PC-3 (cell line): ENCODE measurements around the gene C1orf116. TPM values are rescaled to one million over a fixed set of nuclear protein-coding genes. Genes with fewer than 3 reads are reported as not detected.

Experiments
- ATAC-seq: fragments of 200-7000 bp; cut with Tn5 transposase; 2 replicates; pipeline ENCODE4 v1.9.1; 2020; ENCODE audit warnings: mild to moderate bottlenecking, moderate library complexity
- BruUV-seq: library from RNA; stranded (reverse); fragments of 400-500 nt; replicated peaks from 2 replicates; lab custom pipeline; 2021; lab: Mats Ljungman, UMichigan
- CTCF ChIA-PET: fragments of 300-600 bp; sonication (Branson Sonifier 250); formaldehyde crosslinking; loops from one replicate; lab custom pipeline; 2022; ENCODE audit warnings: antibody characterized with exemption; lab: Charles Lee
- POLR2A ChIA-PET: fragments of 300-600 bp; sonication (Branson Sonifier 250); formaldehyde crosslinking; loops from one replicate; lab custom pipeline; 2022; ENCODE audit warnings: antibody characterized with exemption; ENCODE audit not compliant: unreplicated experiment; lab: Charles Lee
- DNase-seq: peaks from one replicate; pipeline ENCODE4 v3.0.0-alpha.2; 2015
- H2AFZ ChIP-seq: fragments of 300-600 bp; sonication (generic); 2 replicates; pipeline ENCODE4 v1.6.0; 2016; ENCODE audit warnings: antibody characterized with exemption, low read length
- H3F3A ChIP-seq: fragments of 300-600 bp; sonication (generic); one replicate; pipeline ENCODE4 v1.6.0; 2017; ENCODE audit warnings: antibody characterized with exemption, low read length, control low read depth, mild to moderate bottlenecking; ENCODE audit not compliant: unreplicated experiment
- H3K27ac ChIP-seq: fragments of 300-600 bp; sonication (generic); 2 replicates; pipeline ENCODE4 v1.5.1; 2016; ENCODE audit warnings: mild to moderate bottlenecking, low read length
- H3K27me3 ChIP-seq: fragments of 300-600 bp; sonication (generic); 2 replicates; pipeline ENCODE4 v1.6.1; 2016; ENCODE audit warnings: low read length, mixed read lengths
- H3K36me3 ChIP-seq: fragments of 300-600 bp; sonication (generic); 2 replicates; pipeline ENCODE4 v1.6.1; 2016; ENCODE audit warnings: low read depth, mixed run types, low read length, mixed read lengths
- H3K4me1 ChIP-seq: fragments of 300-600 bp; sonication (generic); 2 replicates; pipeline ENCODE4 v1.5.1; 2016; ENCODE audit warnings: low read length; ENCODE audit not compliant: insufficient read depth
- H3K4me2 ChIP-seq: fragments of 300-600 bp; sonication (generic); 2 replicates; pipeline ENCODE4 v1.6.0; 2016; ENCODE audit warnings: low read length
- H3K4me3 ChIP-seq: fragments of 300-600 bp; sonication (generic); 2 replicates; pipeline ENCODE4 v1.5.1; 2016; ENCODE audit warnings: mild to moderate bottlenecking, low read length, mixed read lengths
- H3K79me2 ChIP-seq: fragments of 300-600 bp; sonication (generic); 2 replicates; pipeline ENCODE4 v1.6.1; 2017; ENCODE audit warnings: low read length, mixed read lengths
- H3K9ac ChIP-seq: fragments of 300-600 bp; sonication (generic); 2 replicates; pipeline ENCODE4 v1.6.0; 2016; ENCODE audit warnings: mild to moderate bottlenecking, low read length
- H3K9me2 ChIP-seq: fragments of 300-600 bp; sonication (generic); replicated peaks from 2 replicates; pipeline ENCODE4 v1.6.1; 2016; ENCODE audit warnings: mixed run types, low read length, mixed read lengths
- H3K9me3 ChIP-seq: fragments of 300-600 bp; sonication (generic); 2 replicates; pipeline ENCODE4 v1.6.1; 2016; ENCODE audit warnings: low read length, mixed read lengths
- H4K20me1 ChIP-seq: fragments of 300-600 bp; sonication (generic); 2 replicates; pipeline ENCODE4 v1.6.1; 2016; ENCODE audit warnings: low read length, mixed read lengths
- CTCF ChIP-seq: fragments of 300-600 bp; sonication (generic); conservative IDR thresholded peaks from 2 replicates; pipeline ENCODE4 v1.5.1; 2017; ENCODE audit warnings: antibody characterized with exemption, low read depth, mild to moderate bottlenecking, low read length
- EZH2 ChIP-seq: fragments of 300-600 bp; sonication (generic); IDR thresholded peaks from one replicate; pipeline ENCODE4 v1.6.1; 2017; ENCODE audit warnings: antibody characterized with exemption, mild to moderate bottlenecking, low read length; ENCODE audit not compliant: unreplicated experiment
- EZH2phosphoT487 ChIP-seq: fragments of 300-600 bp; sonication (generic); IDR thresholded peaks from 2 replicates; pipeline ENCODE4 v1.6.1; 2018; ENCODE audit warnings: mild to moderate bottlenecking, antibody characterized with exemption, low read length, borderline replicate concordance
- intact Hi-C: fragments of 100-400 bp; cut with micrococcal nuclease; formaldehyde crosslinking; loops from 2 replicates; pipeline ENCODE4 v1.9.0; 2023
- total RNA-seq: library from RNA; depleted of rRNA; stranded (reverse); fragments of >200 nt; gene quantifications from 2 replicates; pipeline ENCODE4 v1.2.3, GENCODE V29; 2014

Gene C1orf116
- total RNA-seq, 1 experiment from 2014 or later = 34.9 TPM

GRCh38 chr1:207031016-207031415, 1.5 kb downstream of the C1orf116 start:
- Histone ChIP-seq H2AFZ (no peak overlapping the region), H3K9me3 (no peaks in the 10 kb centered on the region), H3K4me1 (peaks cover 96% of the 10 kb centered on the region), H3K4me2 (peak overlapping the region; percentile 89), H3K79me2 (peaks cover 68% of the 10 kb centered on the region), H3K36me3 (peaks cover 8% of the 10 kb centered on the region), H3K9me2 (no peaks in the 10 kb centered on the region), H3K4me3 (peak overlapping the region; percentile 69), H3K27ac (peak overlapping the region; percentile 95), H3K9ac (peak overlapping the region; percentile 85), H4K20me1 (no peaks in the 10 kb centered on the region), H3F3A (peaks cover 22% of the 10 kb centered on the region), H3K27me3 (no peaks in the 10 kb centered on the region)
- ATAC-seq (no peak), DNase-seq (peak; percentile 45)
- POLR2A ChIA-PET = interaction anchor here (1.2 to 6.3 kb wide), 4 partner anchors 11 to 28 kb away, joined by 8 to 97 read pairs (median 59); partner anchors contain the start of gene PFKFB2
- no peak for TF ChIP-seq EZH2
- no peak for TF ChIP-seq CTCF
- TF ChIP-seq EZH2phosphoT487 = no peak
- no TSS peak for BruUV-seq
- intact Hi-C loops = loop anchor here (1.0 kb wide), 3 partner anchors 10 to 49 kb away; no protein-coding TSS in a partner anchor
- CTCF ChIA-PET = interaction anchor here (0.5 to 1.1 kb wide), 4 partner anchors 9 to 226 kb away, joined by 3 to 8 read pairs (median 3); no protein-coding TSS in a partner anchor

GRCh38 chr1:207030522-207031009, 2.0 kb downstream of the C1orf116 start:
- Histone ChIP-seq H3K4me1 (peaks cover 97% of the 10 kb centered on the region), H3K27me3 (no peaks in the 10 kb centered on the region), H3K9ac (peak overlapping the region; percentile 85), H3K4me3 (peak overlapping the region; percentile 69), H3K4me2 (peak overlapping the region; percentile 89), H3K36me3 (peaks cover 8% of the 10 kb centered on the region), H3F3A (peaks cover 26% of the 10 kb centered on the region), H3K79me2 (peaks cover 71% of the 10 kb centered on the region), H2AFZ (no peak overlapping the region), H3K27ac (peak overlapping the region; percentile 95), H4K20me1 (no peaks in the 10 kb centered on the region), H3K9me2 (no peaks in the 10 kb centered on the region), H3K9me3 (no peaks in the 10 kb centered on the region)
- ChIA-PET CTCF (interaction anchor here (1.1 kb wide), 1 partner anchor 10 kb away, joined by 3 read pairs; no protein-coding TSS in a partner anchor), POLR2A (interaction anchor here (0.6 to 6.3 kb wide), 7 partner anchors 10 to 171 kb away, joined by 3 to 97 read pairs (median 10); partner anchors contain the start of gene PFKFB2)
- no peak for TF ChIP-seq CTCF
- TF ChIP-seq EZH2phosphoT487 = no peak
- no peak for TF ChIP-seq EZH2
- no TSS peak for BruUV-seq
- DNase-seq = peak; percentile 23
- ATAC-seq = no peak
- intact Hi-C loops = loop anchor here (1.0 kb wide), 3 partner anchors 9 to 48 kb away; no protein-coding TSS in a partner anchor
